22Rv1 (cell line): ENCODE data around the gene AK9.

Experiments used
- CTCF ChIP-seq: fragments of 450-650 bp; IDR thresholded peaks from 2 replicates; pipeline ENCODE4 v1.5.1; 2017; ENCODE audit warnings: mild to moderate bottlenecking
- ZFX ChIP-seq: fragments of 450-650 bp; IDR thresholded peaks from 2 replicates; pipeline ENCODE4 v1.6.1; 2017; ENCODE audit warnings: antibody characterized with exemption, borderline replicate concordance

DNA sequence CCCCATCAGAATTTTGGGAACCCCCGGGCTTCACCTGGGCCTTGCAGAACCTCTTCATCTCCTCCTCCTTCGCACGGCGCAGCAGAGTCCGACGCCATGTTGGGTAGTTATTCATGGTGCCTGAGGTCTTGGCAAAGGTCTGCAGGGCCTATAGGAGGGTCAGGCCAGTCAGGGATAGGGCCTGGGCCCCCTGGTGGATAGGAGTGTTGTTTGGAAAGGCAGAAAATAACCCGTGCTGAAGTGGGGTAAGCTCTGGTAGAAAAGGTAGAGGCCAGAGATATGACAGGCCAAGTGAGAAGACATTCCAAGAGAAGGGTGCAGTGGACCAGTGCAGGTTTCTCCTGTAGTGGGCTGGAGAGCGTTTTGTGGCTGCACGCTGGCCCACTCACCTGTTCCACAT lies 245.6 kb downstream of the AK9 start:
- TF ChIP-seq ZFX (no peak), CTCF (no peak)
